HepG2 (cell line): ENCODE data around the gene RARS2. TPM values are rescaled to one million over a fixed set of nuclear protein-coding genes. Genes with fewer than 3 reads are reported as not detected.

Experiments
- ATAC-seq: fragments of 200-7000 bp; cut with Tn5 transposase; 3 replicates; pipeline ENCODE4 v1.9.1; 2020; ENCODE audit warnings: mild to moderate bottlenecking, moderate library complexity
- BruUV-seq: library from RNA; stranded (reverse); fragments of 400-500 nt; replicated peaks from 2 replicates; lab custom pipeline; 2021; lab: Mats Ljungman, UMichigan
- CTCF ChIA-PET: fragments of 300-600 bp; formaldehyde crosslinking; extraction: SDS; loops from one replicate; lab custom pipeline; 2021; ENCODE audit warnings: low total read pairs, inconsistent platforms, low intra/inter-chr PET ratio; lab: Yijun Ruan, JAX
- POLR2A ChIA-PET: fragments of 350-600 bp; sonication (Branson Sonifier 250); formaldehyde crosslinking; loops from one replicate; lab custom pipeline; 2020; ENCODE audit warnings: antibody characterized with exemption, inconsistent platforms; lab: Yijun Ruan, JAX
- DNase-seq: peaks from one replicate; pipeline ENCODE4 v3.0.0-alpha.2; 2015; ENCODE audit warnings: low spot score
- FAIRE-seq: peaks from 3 replicates; lab custom pipeline; 2011; peaks lifted over from hg19 to GRCh38; lab: Jason Lieb, UNC
- H2AFZ ChIP-seq: one replicate; pipeline ENCODE4 v1.6.1; 2011; ENCODE audit warnings: low read length, inconsistent platforms
- H3K27ac ChIP-seq: fragments of 300-600 bp; 3 replicates; pipeline ENCODE4 v1.8.0; 2011; ENCODE audit warnings: mixed run types, mild to moderate bottlenecking, mixed read lengths, low read length, inconsistent platforms; ENCODE audit not compliant: insufficient read depth; ENCODE audit errors: extremely low read length
- H3K27me3 ChIP-seq, 2 experiments: fragments of 200-600 bp in 1 of 2; 2 replicates in 1 of 2; 3 replicates in 1 of 2; pipeline versions ENCODE4 v1.6.0 to v1.8.0; 2011; ENCODE audit warnings: low read length in 2 of 2, mild to moderate bottlenecking in 2 of 2, moderate library complexity in 2 of 2, inconsistent platforms in 1 of 2; ENCODE audit not compliant: insufficient read depth in 2 of 2, control insufficient read depth in 1 of 2
- H3K36me3 ChIP-seq, 2 experiments: fragments of 200-600 bp in 1 of 2; replicated peaks in 1 of 2; 2 replicates in 1 of 2; 3 replicates in 1 of 2; pipeline versions ENCODE4 v1.5.1 to v1.8.0; 2011; ENCODE audit warnings: low read length in 2 of 2, inconsistent platforms in 1 of 2; ENCODE audit not compliant: insufficient read depth in 2 of 2, control insufficient read depth in 1 of 2
- H3K4me1 ChIP-seq: 2 replicates; pipeline ENCODE4 v1.5.1; 2012; ENCODE audit warnings: low read length, inconsistent platforms; ENCODE audit not compliant: insufficient read depth
- H3K4me2 ChIP-seq: 2 replicates; pipeline ENCODE4 v1.6.0; 2011; ENCODE audit warnings: low read depth, low read length, inconsistent platforms
- H3K4me3 ChIP-seq, 3 experiments: fragments of 200-600 bp in 1 of 3; sonication (generic), shearing (Covaris generic) in 1 of 3; replicated peaks in 1 of 3; 2 replicates each; pipeline ENCODE4 v1.5.1; 2011 to 2016; ENCODE audit warnings: low read length in 3 of 3, inconsistent platforms in 2 of 3, low read depth in 2 of 3, mild to moderate bottlenecking in 2 of 3, control low read depth in 1 of 3, mixed read lengths in 1 of 3; ENCODE audit not compliant: insufficient read depth in 1 of 3
- H3K79me2 ChIP-seq: one replicate; pipeline ENCODE4 v1.6.1; 2011; ENCODE audit warnings: low read length, inconsistent platforms; ENCODE audit not compliant: insufficient read depth
- H3K9ac ChIP-seq: 2 replicates; pipeline ENCODE4 v1.6.0; 2011; ENCODE audit warnings: mild to moderate bottlenecking, low read depth, low read length, inconsistent platforms; ENCODE audit not compliant: insufficient read depth
- H3K9me3 ChIP-seq: 2 replicates; pipeline ENCODE4 v1.5.1; 2012; ENCODE audit warnings: mild to moderate bottlenecking, low read length
- H4K20me1 ChIP-seq: 2 replicates; pipeline ENCODE4 v1.6.0; 2011; ENCODE audit warnings: inconsistent platforms, mild to moderate bottlenecking, low read length, moderate library complexity; ENCODE audit not compliant: insufficient read depth
- DR1 ChIP-seq: sonication (generic); formaldehyde crosslinking; IDR thresholded peaks from 2 replicates; pipeline ENCODE4 v1.8.0; 2021; ENCODE audit warnings: mild to moderate bottlenecking, missing genetic modification reagents, inconsistent platforms
- NFAT5 ChIP-seq: sonication (generic); formaldehyde crosslinking; IDR thresholded peaks from 2 replicates; pipeline ENCODE4 v1.4.0; 2020; ENCODE audit warnings: missing genetic modification reagents
- RBFOX2 ChIP-seq: fragments of 200-400 bp; formaldehyde crosslinking; IDR thresholded peaks from 2 replicates; pipeline ENCODE4 v1.6.1; 2017; ENCODE audit warnings: low read depth, mild to moderate bottlenecking, low read length
- RBM22 ChIP-seq: fragments of 200-400 bp; formaldehyde crosslinking; optimal IDR thresholded peaks from 2 replicates; pipeline ENCODE3; 2017; ENCODE audit warnings: mild to moderate bottlenecking, low read length, moderate library complexity
- WGBS: methylation state at CpG from one replicate; pipeline ENCODE4 v1.1.6; 2017; ENCODE audit warnings: low lambda C conversion rate; 5-methylcytosine and 5-hydroxymethylcytosine counted together
- in situ Hi-C: cut with HindIII; loops from 2 replicates; pipeline ENCODE4 v1.10.0; 2017; ENCODE audit warnings: low pct_unique_long_range_greater_than_20kb; ENCODE audit not compliant: extremely low pct_ligation_motif_present
- intact Hi-C: fragments of 100-400 bp; cut with micrococcal nuclease; formaldehyde crosslinking; loops from one replicate; pipeline ENCODE4 v1.10.0; 2022; ENCODE audit not compliant: unreplicated experiment
- polyA plus RNA-seq, 8 experiments: library from polyadenylated mRNA; depleted of rRNA in 3 of 8; stranded (reverse) in 7 of 8; unstranded in 1 of 8; fragments of >200 nt; fragmentation: Illumina TruSeq in 4 of 8; extraction: Trizol in 4 of 8; gene quantifications; 2 replicates each; pipeline versions ENCODE4 v1.2.1 to v1.2.3, GENCODE V29; 2011 to 2016; ENCODE audit warnings: low read depth in 4 of 8, missing spikeins in 1 of 8, mixed read lengths in 1 of 8; ENCODE audit not compliant: insufficient read depth in 1 of 8
- total RNA-seq, 5 experiments: library from RNA; depleted of rRNA; stranded (reverse); fragments of >200 nt; fragmentation: Illumina TruSeq; extraction: Trizol; gene quantifications; 2 replicates each; pipeline ENCODE4 v1.2.3, GENCODE V29; 2016; ENCODE audit warnings: low read depth in 1 of 5

RARS2 gene
- total and polyA plus RNA-seq, 2 of the 13 experiments (the other 11 are each of a cell fraction or from before 2014, with no cell fraction given): 23.4 to 80.1 TPM

DNA sequence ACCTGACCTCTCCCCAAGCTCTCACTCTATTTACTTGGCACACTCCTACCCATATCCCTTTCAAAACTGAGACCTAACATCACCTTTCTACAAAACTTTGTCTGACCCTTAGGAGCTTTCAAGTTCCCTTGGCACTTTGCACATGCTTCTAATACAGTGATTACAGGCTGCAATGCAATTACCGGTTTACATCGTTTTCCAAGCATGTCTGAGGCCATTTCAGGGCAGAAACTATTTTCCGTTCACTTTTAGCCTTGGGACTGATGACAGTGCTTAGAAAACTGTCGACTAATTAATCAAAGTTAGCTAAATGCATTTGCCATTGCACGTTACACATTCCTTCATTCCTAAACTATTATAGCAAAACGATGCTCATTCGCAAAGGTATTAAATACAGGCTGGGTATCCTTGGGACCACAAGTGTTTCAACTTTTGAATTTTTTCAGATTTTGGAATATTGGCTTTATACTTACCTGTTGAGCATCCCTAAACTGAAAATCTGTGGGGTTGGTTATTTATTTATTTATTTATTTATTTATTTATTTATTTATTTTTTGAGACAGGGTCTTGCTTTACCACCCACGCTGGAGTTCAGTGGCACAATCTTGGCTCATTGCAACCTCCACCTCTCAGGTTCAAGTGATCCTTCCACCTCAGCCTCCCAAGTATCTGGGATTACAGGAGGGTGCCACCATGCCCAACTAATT lies 3.3 kb downstream of the RARS2 start:
- peaks cover 96% of the 10 kb centered on the region for H3K79me2 ChIP-seq
- TF ChIP-seq DR1 (CRISPR knock-in tag): no peak
- peak; percentile 25 for TF ChIP-seq RBM22
- TF ChIP-seq RBFOX2: 0 out of 2 replicates have a peak, but pooled peaks have one; percentile 13
- TF ChIP-seq NFAT5 (CRISPR knock-in tag): no peak
- H3K36me3 ChIP-seq: peaks cover 5 to 16% of the 10 kb centered on the region in 2 experiments
- ChIA-PET CTCF (no interaction called here), POLR2A (no interaction called here)
- 0 out of 2 replicates have a peak, but pooled peaks cover 7% of the 10 kb centered on the region for H4K20me1 ChIP-seq
- no peak overlapping the region for H2AFZ ChIP-seq
- no peaks in the 10 kb centered on the region; a peak in 1 of 5 replicates for H3K27me3 ChIP-seq
- intact Hi-C loops (no loop called here), in situ Hi-C loops (no loop called here)
- H3K9me3 ChIP-seq: no peaks in the 10 kb centered on the region
- H3K4me3 ChIP-seq: no peak overlapping the region
- no peak overlapping the region for H3K27ac ChIP-seq
- BruUV-seq: no TSS peak
- H3K9ac ChIP-seq: no peak overlapping the region
- FAIRE-seq (no peak), ATAC-seq (no peak), DNase-seq (no peak)
- 97% methylated on average over 8 of the region's 8 CpGs for WGBS
- peak overlapping the region; percentile 87 for H3K4me2 ChIP-seq
- H3K4me1 ChIP-seq: peaks cover 77% of the 10 kb centered on the region
